Fibroblast of lung (primary cell): Measurements from ENCODE around the gene TSHR.

Source experiments
- EZH2 ChIP-seq: IDR thresholded peaks from 2 replicates; pipeline ENCODE4 v1.5.1; 2012; ENCODE audit warnings: low read length, control low read depth, mild to moderate bottlenecking; ENCODE audit errors: missing control alignments
- TF ChIP-seq, protein P1 (sequence below), 2 donors: IDR thresholded peaks in 1 of 2; conservative IDR thresholded peaks in 1 of 2; 1 replicate in 1 of 2; 2 replicates in 1 of 2; pipeline ENCODE4 v1.5.1; 2011 to 2012; ENCODE audit warnings: low read length in 2 of 2, control low read depth in 1 of 2, inconsistent platforms in 1 of 2, low read depth in 1 of 2, mild to moderate bottlenecking in 1 of 2

- TF ChIP-seq, protein P1, sequence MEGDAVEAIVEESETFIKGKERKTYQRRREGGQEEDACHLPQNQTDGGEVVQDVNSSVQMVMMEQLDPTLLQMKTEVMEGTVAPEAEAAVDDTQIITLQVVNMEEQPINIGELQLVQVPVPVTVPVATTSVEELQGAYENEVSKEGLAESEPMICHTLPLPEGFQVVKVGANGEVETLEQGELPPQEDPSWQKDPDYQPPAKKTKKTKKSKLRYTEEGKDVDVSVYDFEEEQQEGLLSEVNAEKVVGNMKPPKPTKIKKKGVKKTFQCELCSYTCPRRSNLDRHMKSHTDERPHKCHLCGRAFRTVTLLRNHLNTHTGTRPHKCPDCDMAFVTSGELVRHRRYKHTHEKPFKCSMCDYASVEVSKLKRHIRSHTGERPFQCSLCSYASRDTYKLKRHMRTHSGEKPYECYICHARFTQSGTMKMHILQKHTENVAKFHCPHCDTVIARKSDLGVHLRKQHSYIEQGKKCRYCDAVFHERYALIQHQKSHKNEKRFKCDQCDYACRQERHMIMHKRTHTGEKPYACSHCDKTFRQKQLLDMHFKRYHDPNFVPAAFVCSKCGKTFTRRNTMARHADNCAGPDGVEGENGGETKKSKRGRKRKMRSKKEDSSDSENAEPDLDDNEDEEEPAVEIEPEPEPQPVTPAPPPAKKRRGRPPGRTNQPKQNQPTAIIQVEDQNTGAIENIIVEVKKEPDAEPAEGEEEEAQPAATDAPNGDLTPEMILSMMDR (conservative IDR thresholded peaks at IDR 0.05 in 1 of 2, IDR thresholded peaks at IDR 0.05 in 1 of 2; ENCODE audit: low read depth in 1 of 2, low read length in 2 of 2), result no peak
- no peak for TF ChIP-seq EZH2
Measured at GRCh38 chr14:81127785-81128184, 172.4 kb downstream of the TSHR start.
